GM23248 (cell line): ENCODE results near the gene WNT8A.
"Not testable (repeated sequence)": the region's sequence is repeated elsewhere in the genome, so short reads cannot be mapped to it uniquely, and the experiment has no call there.

Experiments
- EZH2 ChIP-seq: fragments of 200-600 bp; sonication (generic); IDR thresholded peaks from 2 replicates; pipeline ENCODE4 v1.6.1; 2018; ENCODE audit warnings: antibody characterized with exemption, mild to moderate bottlenecking; ENCODE audit not compliant: insufficient read depth, poor library complexity, severe bottlenecking
- EZH2phosphoT487 ChIP-seq: fragments of 200-600 bp; sonication (generic); IDR thresholded peaks from 2 replicates; pipeline ENCODE4 v1.6.1; 2018; ENCODE audit warnings: antibody characterized with exemption, moderate library complexity, mild to moderate bottlenecking, low read depth; ENCODE audit not compliant: insufficient read depth

- TF ChIP-seq EZH2phosphoT487, EZH2: not testable (repeated sequence)
These were observed 31.1 kb upstream of the WNT8A start for GRCh38 chr5:138052718-138053117.
